Measurements from ENCODE around the gene TMEM147.

TMEM147 gene

GRCh38 chr19:35521124-35521743 lies 24.2 kb upstream of the TMEM147 start:
- no peak for DNase-seq

- no peak for DNase-seq
Measured at GRCh38 chr19:35522745-35523327, 22.6 kb upstream of the TMEM147 start.

- DNase-seq, result no peak
Measured at GRCh38 chr19:35524181-35524837, 21.1 kb upstream of the TMEM147 start.

GRCh38 chr19:35525873-35526272 lies 19.6 kb upstream of the TMEM147 start:
- DNase-seq, result no peak

- DNase-seq, result no peak
Measured at GRCh38 chr19:35528218-35529038, 17.0 kb upstream of the TMEM147 start, which contains the start of gene SBSN. SBSN (minus strand) TSS chr19:35528311; CDS start chr19:35528281, 30 bp downstream.

- no peak for DNase-seq
Measured at GRCh38 chr19:35529241-35530218, 15.9 kb upstream of the TMEM147 start.

- no peak for DNase-seq
Measured at GRCh38 chr19:35531291-35531690, 14.1 kb upstream of the TMEM147 start.

- no peak for DNase-seq
Measured at GRCh38 chr19:35533201-35533821, 12.1 kb upstream of the TMEM147 start, which contains the start of gene GAPDHS. GAPDHS (plus strand) TSS chr19:35533456; CDS start chr19:35533528, 72 bp downstream.

- DNase-seq, result peak; percentile 72
Measured at GRCh38 chr19:35533822-35534392, 11.5 kb upstream of the TMEM147 start.

GRCh38 chr19:35534803-35535480 lies 10.5 kb upstream of the TMEM147 start:
- no peak for DNase-seq

- DNase-seq, result no peak
Measured at GRCh38 chr19:35539314-35539713, 6.1 kb upstream of the TMEM147 start.

- no peak for DNase-seq
Measured at GRCh38 chr19:35539850-35540249, 5.6 kb upstream of the TMEM147 start.

GRCh38 chr19:35540356-35540927 lies 5.0 kb upstream of the TMEM147 start:
- no peak for DNase-seq

- DNase-seq, result no peak
Measured at GRCh38 chr19:35542209-35542608, 3.2 kb upstream of the TMEM147 start.

- DNase-seq, result no peak
Measured at GRCh38 chr19:35543280-35544109, 1.9 kb upstream of the TMEM147 start.

- DNase-seq, result no peak
Measured at GRCh38 chr19:35544110-35544802, 1.2 kb upstream of the TMEM147 start.

GRCh38 chr19:35545855-35546381 lies 492 bp downstream of the TMEM147 start:
- DNase-seq, result peak; percentile 87

GRCh38 chr19:35546532-35546931 lies 1.1 kb downstream of the TMEM147 start:
- DNase-seq, result no peak

Measured in activated CD8-positive, alpha-beta memory T cell treated with anti-CD3 and anti-CD28 coated beads, Interleukin-2, amount 50 U/mL, for 48 hours (primary cell).